ENCODE results near the gene ACOX1. TPM values are rescaled to one million over a fixed set of nuclear protein-coding genes. Genes with fewer than 3 reads are reported as not detected.

The ACOX1 gene
- total and polyA plus RNA-seq, 2 of the 13 experiments (the other 11 are each of a cell fraction or from before 2014, with no cell fraction given) = 86.4 to 120 TPM

- peak; percentile 93; the same call in 1 of the 2 replicates for TF ChIP-seq FUBP1 (CRISPR knock-in tag; IDR thresholded peaks at IDR 0.05; ENCODE audit: borderline replicate concordance)
- TF ChIP-seq, protein P1, sequence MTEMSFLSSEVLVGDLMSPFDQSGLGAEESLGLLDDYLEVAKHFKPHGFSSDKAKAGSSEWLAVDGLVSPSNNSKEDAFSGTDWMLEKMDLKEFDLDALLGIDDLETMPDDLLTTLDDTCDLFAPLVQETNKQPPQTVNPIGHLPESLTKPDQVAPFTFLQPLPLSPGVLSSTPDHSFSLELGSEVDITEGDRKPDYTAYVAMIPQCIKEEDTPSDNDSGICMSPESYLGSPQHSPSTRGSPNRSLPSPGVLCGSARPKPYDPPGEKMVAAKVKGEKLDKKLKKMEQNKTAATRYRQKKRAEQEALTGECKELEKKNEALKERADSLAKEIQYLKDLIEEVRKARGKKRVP (CRISPR knock-in tag; IDR thresholded peaks at IDR 0.05) = peak in 1 of 2 experiments; percentile 49; a peak in 1 of 4 replicates
- no peak for TF ChIP-seq HNRNPK (IDR thresholded peaks at IDR 0.05; ENCODE audit: low read depth, low read length, poor library complexity, severe bottlenecking)
- TF ChIP-seq XRCC5 (optimal IDR thresholded peaks at IDR 0.05; ENCODE audit: low read length) = peak; percentile 75
- TF ChIP-seq ZBTB3 (CRISPR knock-in tag; IDR thresholded peaks at IDR 0.05; ENCODE audit: borderline replicate concordance, low read depth) = 0 out of 2 replicates have a peak, but pooled peaks have one; percentile 52
- peak; percentile 64; the same call in 1 of the 2 replicates for TF ChIP-seq NR2F2 (IDR thresholded peaks at IDR 0.05; ENCODE audit: borderline replicate concordance, low read depth)
- TF ChIP-seq ISL2 (CRISPR knock-in tag; IDR thresholded peaks at IDR 0.05) = peak; percentile 24; the same call in 1 of the 2 replicates
- peak; percentile 67; the same call in 1 of the 2 replicates for TF ChIP-seq ZNF160 (CRISPR knock-in tag; IDR thresholded peaks at IDR 0.05)
- no peak for TF ChIP-seq HOXA7 (CRISPR knock-in tag; IDR thresholded peaks at IDR 0.05)
- 0 out of 2 replicates have a peak, but pooled peaks have one; percentile 39 for TF ChIP-seq ZZZ3 (CRISPR knock-in tag; IDR thresholded peaks at IDR 0.05; ENCODE audit: borderline replicate concordance)
- TF ChIP-seq GATAD2A (CRISPR knock-in tag; IDR thresholded peaks at IDR 0.05) = peak; percentile 93
- TF ChIP-seq ZNF563 (CRISPR knock-in tag; IDR thresholded peaks at IDR 0.05) = no peak; the same call in 1 of the 2 replicates
- peak; percentile 99 for TF ChIP-seq ZNF292 (CRISPR knock-in tag; IDR thresholded peaks at IDR 0.05; ENCODE audit: borderline replicate concordance, low read depth)
- TF ChIP-seq FLYWCH1 (CRISPR knock-in tag; IDR thresholded peaks at IDR 0.05) = no peak
- no peak for TF ChIP-seq SOX6 (IDR thresholded peaks at IDR 0.05)
- TF ChIP-seq SOX6 (CRISPR knock-in tag; IDR thresholded peaks at IDR 0.05) = peak; percentile 77
- 0 out of 2 replicates have a peak, but pooled peaks have one; percentile 81 for TF ChIP-seq KLF11 (CRISPR knock-in tag; IDR thresholded peaks at IDR 0.05)
- 0 out of 2 replicates have a peak, but pooled peaks have one; percentile 44 for TF ChIP-seq PAX8 (CRISPR knock-in tag; IDR thresholded peaks at IDR 0.05; ENCODE audit: borderline replicate concordance)
- no peak for TF ChIP-seq GABPA (IDR thresholded peaks at IDR 0.05; ENCODE audit: low read depth, low read length)
- peak; percentile 36; the same call in 1 of the 2 replicates for TF ChIP-seq GABPA (CRISPR knock-in tag; IDR thresholded peaks at IDR 0.05; ENCODE audit: low read depth)
- no peak; the same call in 1 of the 2 replicates for TF ChIP-seq MXD4 (CRISPR knock-in tag; IDR thresholded peaks at IDR 0.05)
- no peak for TF ChIP-seq ZBTB49 (CRISPR knock-in tag; IDR thresholded peaks at IDR 0.05; ENCODE audit: borderline replicate concordance)
- TF ChIP-seq, protein P2, sequence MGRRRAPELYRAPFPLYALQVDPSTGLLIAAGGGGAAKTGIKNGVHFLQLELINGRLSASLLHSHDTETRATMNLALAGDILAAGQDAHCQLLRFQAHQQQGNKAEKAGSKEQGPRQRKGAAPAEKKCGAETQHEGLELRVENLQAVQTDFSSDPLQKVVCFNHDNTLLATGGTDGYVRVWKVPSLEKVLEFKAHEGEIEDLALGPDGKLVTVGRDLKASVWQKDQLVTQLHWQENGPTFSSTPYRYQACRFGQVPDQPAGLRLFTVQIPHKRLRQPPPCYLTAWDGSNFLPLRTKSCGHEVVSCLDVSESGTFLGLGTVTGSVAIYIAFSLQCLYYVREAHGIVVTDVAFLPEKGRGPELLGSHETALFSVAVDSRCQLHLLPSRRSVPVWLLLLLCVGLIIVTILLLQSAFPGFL (CRISPR knock-in tag; IDR thresholded peaks at IDR 0.05) = no peak
Observed at GRCh38 chr17:75996665-75997590, 18.0 kb upstream of the ACOX1 start (continued).
